HL-60 (cell line): ENCODE results near the gene SPAG17.

ENCODE experiments used
- POLR2AphosphoS5 ChIP-seq: IDR thresholded peaks from 2 replicates; pipeline ENCODE4 v1.6.1; 2012; ENCODE audit warnings: low read depth
- TF ChIP-seq, protein P1 (sequence below): IDR thresholded peaks from one replicate; pipeline ENCODE4 v1.5.1; 2011; ENCODE audit warnings: low read length, control low read depth, inconsistent platforms; ENCODE audit not compliant: insufficient read depth
- TF ChIP-seq, protein P2 (sequence below): IDR thresholded peaks from 2 replicates; pipeline ENCODE4 v1.6.1; 2012; ENCODE audit warnings: low read depth; ENCODE audit not compliant: insufficient replicate concordance

DNA sequence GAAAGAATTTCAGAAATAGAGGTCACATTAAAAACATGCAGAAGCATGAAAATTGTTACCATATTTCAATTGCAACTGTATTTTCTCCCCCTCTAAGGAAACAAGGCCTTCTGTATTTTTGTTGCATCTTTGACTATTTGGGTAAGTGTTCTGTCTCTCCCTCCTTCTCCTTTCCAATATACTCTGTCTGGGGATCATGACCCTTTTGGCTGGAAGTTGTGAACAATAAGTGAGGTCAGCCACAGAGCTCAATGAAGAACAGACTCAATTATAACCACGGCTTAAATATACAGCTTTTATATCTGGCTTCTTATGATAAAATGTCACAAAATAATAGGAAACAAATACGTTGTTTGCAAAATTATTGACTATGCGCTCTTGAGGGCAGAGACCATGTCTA is 47.1 kb downstream of the SPAG17 start:
- TF ChIP-seq, protein P1, sequence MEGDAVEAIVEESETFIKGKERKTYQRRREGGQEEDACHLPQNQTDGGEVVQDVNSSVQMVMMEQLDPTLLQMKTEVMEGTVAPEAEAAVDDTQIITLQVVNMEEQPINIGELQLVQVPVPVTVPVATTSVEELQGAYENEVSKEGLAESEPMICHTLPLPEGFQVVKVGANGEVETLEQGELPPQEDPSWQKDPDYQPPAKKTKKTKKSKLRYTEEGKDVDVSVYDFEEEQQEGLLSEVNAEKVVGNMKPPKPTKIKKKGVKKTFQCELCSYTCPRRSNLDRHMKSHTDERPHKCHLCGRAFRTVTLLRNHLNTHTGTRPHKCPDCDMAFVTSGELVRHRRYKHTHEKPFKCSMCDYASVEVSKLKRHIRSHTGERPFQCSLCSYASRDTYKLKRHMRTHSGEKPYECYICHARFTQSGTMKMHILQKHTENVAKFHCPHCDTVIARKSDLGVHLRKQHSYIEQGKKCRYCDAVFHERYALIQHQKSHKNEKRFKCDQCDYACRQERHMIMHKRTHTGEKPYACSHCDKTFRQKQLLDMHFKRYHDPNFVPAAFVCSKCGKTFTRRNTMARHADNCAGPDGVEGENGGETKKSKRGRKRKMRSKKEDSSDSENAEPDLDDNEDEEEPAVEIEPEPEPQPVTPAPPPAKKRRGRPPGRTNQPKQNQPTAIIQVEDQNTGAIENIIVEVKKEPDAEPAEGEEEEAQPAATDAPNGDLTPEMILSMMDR: no peak
- no peak for TF ChIP-seq POLR2AphosphoS5
- TF ChIP-seq, protein P2, sequence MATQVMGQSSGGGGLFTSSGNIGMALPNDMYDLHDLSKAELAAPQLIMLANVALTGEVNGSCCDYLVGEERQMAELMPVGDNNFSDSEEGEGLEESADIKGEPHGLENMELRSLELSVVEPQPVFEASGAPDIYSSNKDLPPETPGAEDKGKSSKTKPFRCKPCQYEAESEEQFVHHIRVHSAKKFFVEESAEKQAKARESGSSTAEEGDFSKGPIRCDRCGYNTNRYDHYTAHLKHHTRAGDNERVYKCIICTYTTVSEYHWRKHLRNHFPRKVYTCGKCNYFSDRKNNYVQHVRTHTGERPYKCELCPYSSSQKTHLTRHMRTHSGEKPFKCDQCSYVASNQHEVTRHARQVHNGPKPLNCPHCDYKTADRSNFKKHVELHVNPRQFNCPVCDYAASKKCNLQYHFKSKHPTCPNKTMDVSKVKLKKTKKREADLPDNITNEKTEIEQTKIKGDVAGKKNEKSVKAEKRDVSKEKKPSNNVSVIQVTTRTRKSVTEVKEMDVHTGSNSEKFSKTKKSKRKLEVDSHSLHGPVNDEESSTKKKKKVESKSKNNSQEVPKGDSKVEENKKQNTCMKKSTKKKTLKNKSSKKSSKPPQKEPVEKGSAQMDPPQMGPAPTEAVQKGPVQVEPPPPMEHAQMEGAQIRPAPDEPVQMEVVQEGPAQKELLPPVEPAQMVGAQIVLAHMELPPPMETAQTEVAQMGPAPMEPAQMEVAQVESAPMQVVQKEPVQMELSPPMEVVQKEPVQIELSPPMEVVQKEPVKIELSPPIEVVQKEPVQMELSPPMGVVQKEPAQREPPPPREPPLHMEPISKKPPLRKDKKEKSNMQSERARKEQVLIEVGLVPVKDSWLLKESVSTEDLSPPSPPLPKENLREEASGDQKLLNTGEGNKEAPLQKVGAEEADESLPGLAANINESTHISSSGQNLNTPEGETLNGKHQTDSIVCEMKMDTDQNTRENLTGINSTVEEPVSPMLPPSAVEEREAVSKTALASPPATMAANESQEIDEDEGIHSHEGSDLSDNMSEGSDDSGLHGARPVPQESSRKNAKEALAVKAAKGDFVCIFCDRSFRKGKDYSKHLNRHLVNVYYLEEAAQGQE: no peak
